Neuronal stem cell (in vitro differentiated cells): ENCODE results near the gene HOPX.
"Not testable (repeated sequence)": the region's sequence is repeated elsewhere in the genome, so short reads cannot be mapped to it uniquely, and the experiment has no call there.

Source experiments
- DNase-seq: peaks from one replicate; pipeline ENCODE4 v3.0.0-alpha.2; 2013; ENCODE audit warnings: low spot score
- H2AFZ ChIP-seq: one replicate; pipeline ENCODE4 v1.6.1; 2013; ENCODE audit warnings: mild to moderate bottlenecking, low read length, inconsistent platforms
- H2AK5ac ChIP-seq: 2 replicates; pipeline ENCODE4 v1.6.1; 2013; ENCODE audit warnings: low read depth, mild to moderate bottlenecking, inconsistent platforms, low read length, moderate library complexity, mixed read lengths
- H2BK120ac ChIP-seq: 2 replicates; pipeline ENCODE4 v1.6.1; 2013; ENCODE audit warnings: low read depth, mild to moderate bottlenecking, inconsistent platforms, low read length, moderate library complexity, mixed read lengths
- H2BK12ac ChIP-seq: one replicate; pipeline ENCODE4 v1.6.1; 2013; ENCODE audit warnings: low read length, inconsistent platforms
- H2BK15ac ChIP-seq: 2 replicates; pipeline ENCODE4 v1.6.1; 2013; ENCODE audit warnings: mild to moderate bottlenecking, low read length, inconsistent platforms, mixed read lengths
- H2BK5ac ChIP-seq: one replicate; pipeline ENCODE4 v1.6.1; 2013; ENCODE audit warnings: inconsistent platforms, mild to moderate bottlenecking, low read length, moderate library complexity
- H3K14ac ChIP-seq: one replicate; pipeline ENCODE4 v1.6.1; 2013; ENCODE audit warnings: low read length, inconsistent platforms
- H3K18ac ChIP-seq: 2 replicates; pipeline ENCODE4 v1.6.1; 2013; ENCODE audit warnings: low read length, inconsistent platforms
- H3K23ac ChIP-seq: 2 replicates; pipeline ENCODE4 v1.6.1; 2013; ENCODE audit warnings: low read depth, mild to moderate bottlenecking, mixed read lengths, low read length, inconsistent platforms; ENCODE audit not compliant: poor library complexity
- H3K27ac ChIP-seq: replicated peaks from 3 replicates; pipeline ENCODE4 v1.5.1; 2013; ENCODE audit warnings: low read length, inconsistent platforms
- H3K27me3 ChIP-seq, 3 experiments: 2 replicates each; pipeline ENCODE4 v1.6.1; 2013; ENCODE audit warnings: low read length in 3 of 3, mild to moderate bottlenecking in 2 of 3, inconsistent platforms in 1 of 3, low read depth in 1 of 3, mixed read lengths in 1 of 3, moderate library complexity in 1 of 3; ENCODE audit not compliant: control insufficient read depth in 3 of 3, insufficient read depth in 3 of 3
- H3K36me3 ChIP-seq, 2 donors: replicated peaks in 1 of 2; 2 replicates each; pipeline ENCODE4 v1.6.1; 2013; ENCODE audit warnings: low read length in 2 of 2; ENCODE audit not compliant: control insufficient read depth in 2 of 2, insufficient read depth in 2 of 2
- H3K4ac ChIP-seq: 2 replicates; pipeline ENCODE4 v1.6.1; 2013; ENCODE audit warnings: inconsistent platforms, mild to moderate bottlenecking, low read length, moderate library complexity
- H3K4me1 ChIP-seq, 2 donors: 1 replicate in 1 of 2; 2 replicates in 1 of 2; pipeline ENCODE4 v1.6.1; 2013; ENCODE audit warnings: low read length in 2 of 2, low read depth in 1 of 2; ENCODE audit not compliant: control insufficient read depth in 2 of 2, insufficient read depth in 1 of 2
- H3K4me2 ChIP-seq: one replicate; pipeline ENCODE4 v1.6.1; 2013; ENCODE audit warnings: mild to moderate bottlenecking, low read length, inconsistent platforms; ENCODE audit not compliant: insufficient read depth, poor library complexity, severe bottlenecking
- H3K4me3 ChIP-seq, 2 donors: 2 replicates each; pipeline ENCODE4 v1.5.1; 2013; ENCODE audit warnings: low read length in 2 of 2, mild to moderate bottlenecking in 2 of 2, inconsistent platforms in 1 of 2, moderate library complexity in 1 of 2
- H3K79me1 ChIP-seq: one replicate; pipeline ENCODE4 v1.6.1; 2013; ENCODE audit warnings: low read depth, mild to moderate bottlenecking, inconsistent platforms, low read length, moderate library complexity
- H3K9ac ChIP-seq: one replicate; pipeline ENCODE4 v1.6.1; 2013; ENCODE audit warnings: mild to moderate bottlenecking, low read depth, low read length, inconsistent platforms; ENCODE audit not compliant: poor library complexity
- H3K9me3 ChIP-seq, 2 donors: replicated peaks in 1 of 2; 2 replicates each; pipeline versions ENCODE3 to v1.6.1; 2013; ENCODE audit warnings: low read length in 2 of 2, mild to moderate bottlenecking in 2 of 2, inconsistent platforms in 1 of 2, low read depth in 1 of 2, mixed read lengths in 1 of 2, moderate library complexity in 1 of 2; ENCODE audit not compliant: control insufficient read depth in 2 of 2, insufficient read depth in 1 of 2
- H4K8ac ChIP-seq: one replicate; pipeline ENCODE4 v1.6.1; 2013; ENCODE audit warnings: low read depth, mild to moderate bottlenecking, inconsistent platforms, low read length, moderate library complexity
- H4K91ac ChIP-seq: one replicate; pipeline ENCODE4 v1.6.1; 2013; ENCODE audit warnings: low read length, low read depth, mild to moderate bottlenecking, inconsistent platforms; ENCODE audit not compliant: poor library complexity
- WGBS, 2 donors: extraction: QIAGEN DNeasy Blood & Tissue Kit; methylation state at CpG; one replicate each; pipeline ENCODE4 v1.1.7; 2013; ENCODE audit warnings: missing lambda C conversion rate in 2 of 2, mixed read lengths in 1 of 2; ENCODE audit not compliant: insufficient read length in 2 of 2, insufficient replicate concordance in 1 of 2; ENCODE audit errors: extremely low coverage in 2 of 2; 5-methylcytosine and 5-hydroxymethylcytosine counted together

The HOPX gene

DNA sequence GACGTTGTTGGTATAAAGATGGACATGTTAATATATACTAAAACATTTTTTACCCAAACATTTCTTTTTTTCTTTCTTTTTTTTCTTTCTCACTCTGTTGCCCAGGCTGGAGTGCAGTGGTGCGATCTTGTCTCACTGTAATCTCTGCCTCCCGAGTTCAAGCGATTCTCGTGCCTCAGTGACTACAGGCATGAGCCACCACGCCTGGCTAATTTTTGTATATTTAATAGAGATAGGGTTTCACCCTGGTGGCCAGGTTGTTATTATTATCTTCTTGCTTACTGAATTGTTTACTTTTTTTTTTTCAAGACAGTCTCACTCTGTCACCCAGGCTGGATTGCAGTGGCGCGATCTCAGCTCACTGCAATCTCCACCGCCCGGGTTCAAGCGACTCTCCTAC, 68.8 kb downstream of the HOPX start:
- Histone ChIP-seq H3K23ac (no peak overlapping the region), H2AK5ac (no peak overlapping the region), H3K27ac (no peak overlapping the region), H2BK120ac (no peak overlapping the region), H2BK12ac (no peak overlapping the region), H3K36me3 (no peaks in the 10 kb centered on the region), H3K4ac (no peak overlapping the region), H2BK15ac (no peak overlapping the region), H2AFZ (no peak overlapping the region), H3K18ac (no peak overlapping the region), H2BK5ac (no peak overlapping the region), H4K8ac (no peak overlapping the region), H3K27me3 (peaks cover 0 to 4% (median 0%) of the 10 kb centered on the region in 3 experiments), H3K4me1 (peaks cover 0 to 1% of the 10 kb centered on the region in 2 donors), H3K4me2 (no peak overlapping the region), H4K91ac (no peak overlapping the region), H3K9ac (no peak overlapping the region), H3K9me3 (no peaks in the 10 kb centered on the region), H3K79me1 (no peaks in the 10 kb centered on the region), H3K4me3 (no peak overlapping the region), H3K14ac (no peak overlapping the region)
- no CpG with 5 or more reads among the region's 11 CpGs for WGBS, 2 donors
- DNase-seq, result no peak

DNA sequence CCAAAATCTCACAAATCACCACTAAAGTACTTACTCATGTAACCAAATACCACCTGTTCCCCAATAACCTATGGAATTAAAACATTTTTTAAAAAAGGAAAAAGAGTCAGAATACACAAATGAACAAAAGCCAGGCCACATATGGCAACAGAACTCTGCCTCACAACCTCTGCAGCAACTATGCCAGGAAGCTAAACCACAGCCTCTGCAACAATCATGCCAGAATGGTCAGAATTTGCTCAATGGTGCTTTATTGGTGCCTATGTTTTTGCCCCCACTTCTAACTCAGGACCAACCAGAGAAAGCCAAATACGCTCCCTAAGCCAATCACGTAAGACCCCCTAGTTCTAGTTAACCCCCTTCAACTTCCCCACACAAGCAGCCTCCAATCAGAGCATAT, 69.6 kb downstream of the HOPX start:
- H3K36me3 ChIP-seq, result no peaks in the 10 kb centered on the region
- H3K18ac ChIP-seq, result no peak overlapping the region
- peaks cover 0 to 10% (median 0%) of the 10 kb centered on the region in 3 experiments for H3K27me3 ChIP-seq
- no peak overlapping the region for H2BK12ac ChIP-seq
- no peak overlapping the region for H2BK5ac ChIP-seq
- H2BK120ac ChIP-seq, result no peak overlapping the region
- no peak overlapping the region for H2AK5ac ChIP-seq
- no peak overlapping the region for H3K4ac ChIP-seq
- no peak overlapping the region for H3K4me2 ChIP-seq
- WGBS, 2 donors, result no CpG with 5 or more reads among the region's 2 CpGs
- no peak overlapping the region for H3K9ac ChIP-seq
- H3K79me1 ChIP-seq, result no peaks in the 10 kb centered on the region
- no peak overlapping the region for H4K8ac ChIP-seq
- no peak overlapping the region for H3K23ac ChIP-seq
- no peaks in the 10 kb centered on the region for H3K9me3 ChIP-seq
- no peak overlapping the region for H2AFZ ChIP-seq
- DNase-seq, result no peak
- no peak overlapping the region for H2BK15ac ChIP-seq
- no peak overlapping the region for H4K91ac ChIP-seq
- peaks cover 0 to 1% of the 10 kb centered on the region in 2 donors for H3K4me1 ChIP-seq
- H3K14ac ChIP-seq, result no peak overlapping the region
- no peak overlapping the region for H3K4me3 ChIP-seq
- H3K27ac ChIP-seq, result no peak overlapping the region

DNA sequence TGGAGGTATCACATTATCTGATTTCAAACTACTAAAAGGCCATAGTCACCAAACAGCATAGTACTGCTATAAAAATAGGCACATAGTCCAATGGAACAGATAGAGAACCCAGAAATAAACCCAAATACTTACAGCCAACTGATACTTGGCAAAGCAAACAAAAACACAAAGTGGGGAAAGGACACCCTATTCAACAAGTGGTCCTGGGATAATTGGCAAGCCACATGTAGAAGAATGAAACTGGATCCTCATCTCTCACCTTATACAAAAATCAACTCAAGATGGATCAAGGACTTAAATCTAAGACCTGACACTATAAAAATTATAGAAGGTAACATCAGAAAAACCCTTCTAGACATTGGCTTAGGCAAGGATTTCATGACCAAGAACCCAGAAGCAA, 70.9 kb downstream of the HOPX start:
- H3K4ac ChIP-seq, H3K36me3 ChIP-seq, H2AFZ ChIP-seq, H4K8ac ChIP-seq, H3K79me1 ChIP-seq, H3K18ac ChIP-seq, H3K9ac ChIP-seq, H2AK5ac ChIP-seq, H3K4me2 ChIP-seq, H2BK5ac ChIP-seq, H3K4me1 ChIP-seq, H3K23ac ChIP-seq, H3K27ac ChIP-seq, H2BK15ac ChIP-seq, H3K14ac ChIP-seq, H2BK120ac ChIP-seq, DNase-seq, H4K91ac ChIP-seq, H3K9me3 ChIP-seq, H2BK12ac ChIP-seq, H3K4me3 ChIP-seq: not testable (repeated sequence)
- H3K27me3 ChIP-seq, result peaks cover 0 to 19% (median 0%) of the 10 kb centered on the region in 3 experiments

GRCh38 chr4:56607926-56608325, 73.2 kb downstream of the HOPX start:
- no peak overlapping the region for H3K27ac ChIP-seq
- no peak overlapping the region for H2BK15ac ChIP-seq
- no peak overlapping the region for H3K23ac ChIP-seq
- no peak overlapping the region for H3K18ac ChIP-seq
- no peaks in the 10 kb centered on the region for H3K36me3 ChIP-seq
- DNase-seq, result no peak
- H3K9me3 ChIP-seq, result no peaks in the 10 kb centered on the region
- H3K14ac ChIP-seq, result no peak overlapping the region
- no peak overlapping the region for H3K4me2 ChIP-seq
- no peaks in the 10 kb centered on the region for H3K79me1 ChIP-seq
- H3K4ac ChIP-seq, result no peak overlapping the region
- no peak overlapping the region for H2BK120ac ChIP-seq
- H4K8ac ChIP-seq, result no peak overlapping the region
- no peak overlapping the region for H4K91ac ChIP-seq
- H3K4me1 ChIP-seq, result no peaks in the 10 kb centered on the region
- H2BK5ac ChIP-seq, result no peak overlapping the region
- H3K4me3 ChIP-seq, result no peak overlapping the region
- H2AFZ ChIP-seq, result no peak overlapping the region
- H2BK12ac ChIP-seq, result no peak overlapping the region
- H2AK5ac ChIP-seq, result no peak overlapping the region
- H3K27me3 ChIP-seq, result peaks cover 0 to 29% (median 0%) of the 10 kb centered on the region in 3 experiments
- H3K9ac ChIP-seq, result no peak overlapping the region
